IMR-90 (cell line): ENCODE measurements around the gene SLC9A3. TPM values are rescaled to one million over a fixed set of nuclear protein-coding genes. Genes with fewer than 3 reads are reported as not detected.

Experiments used
- ATAC-seq: fragments of 200-7000 bp; cut with Tn5 transposase; 2 replicates; pipeline ENCODE4 v1.9.1; 2020; ENCODE audit warnings: low read depth, mild to moderate bottlenecking, moderate library complexity
- BruUV-seq: library from RNA; stranded (reverse); fragments of 400-500 nt; replicated peaks from 2 replicates; lab custom pipeline; 2021; lab: Mats Ljungman, UMichigan
- CTCF ChIA-PET: fragments of 300-600 bp; formaldehyde crosslinking; extraction: SDS; loops from one replicate; lab custom pipeline; 2021; ENCODE audit warnings: antibody characterized with exemption; lab: Yijun Ruan, JAX
- POLR2A ChIA-PET: fragments of 300-600 bp; sonication (Branson Sonifier 250); formaldehyde crosslinking; loops from one replicate; lab custom pipeline; 2022; ENCODE audit warnings: antibody characterized with exemption; ENCODE audit not compliant: unreplicated experiment; lab: Charles Lee
- DNase-seq: peaks from one replicate; pipeline ENCODE4 v3.0.0; 2013
- H2AFZ ChIP-seq: replicated peaks from 2 replicates; pipeline ENCODE3; 2013; ENCODE audit warnings: low read length, mild to moderate bottlenecking; ENCODE audit not compliant: poor library complexity
- H2AK5ac ChIP-seq: 2 replicates; pipeline ENCODE4 v1.6.1; 2013; ENCODE audit warnings: low read depth, low read length, inconsistent platforms
- H2AK9ac ChIP-seq: replicated peaks from 2 replicates; pipeline ENCODE3; 2013; ENCODE audit warnings: mild to moderate bottlenecking, low read depth, low read length, moderate library complexity; ENCODE audit not compliant: poor library complexity
- H2BK120ac ChIP-seq: 2 replicates; pipeline ENCODE4 v1.6.1; 2013; ENCODE audit warnings: low read depth, low read length, inconsistent platforms
- H2BK15ac ChIP-seq: 3 replicates; pipeline ENCODE4 v1.6.1; 2013; ENCODE audit warnings: low read depth, low read length, inconsistent platforms
- H2BK20ac ChIP-seq: 2 replicates; pipeline ENCODE4 v1.6.1; 2013; ENCODE audit warnings: low read depth, mild to moderate bottlenecking, inconsistent platforms, low read length, moderate library complexity
- H2BK5ac ChIP-seq: 2 replicates; pipeline ENCODE4 v1.6.1; 2013; ENCODE audit warnings: mild to moderate bottlenecking, low read depth, low read length, inconsistent platforms; ENCODE audit not compliant: poor library complexity, severe bottlenecking
- H3K14ac ChIP-seq: replicated peaks from 2 replicates; pipeline ENCODE4 v1.6.1; 2013; ENCODE audit warnings: low read depth, low read length, inconsistent platforms
- H3K18ac ChIP-seq: 2 replicates; pipeline ENCODE4 v1.6.1; 2013; ENCODE audit warnings: low read depth, low read length, control low read depth
- H3K23ac ChIP-seq: 2 replicates; pipeline ENCODE4 v1.6.1; 2013; ENCODE audit warnings: low read depth, low read length, inconsistent platforms
- H3K27ac ChIP-seq: 2 replicates; pipeline ENCODE4 v1.5.1; 2013; ENCODE audit warnings: mild to moderate bottlenecking, control low read depth, low read length; ENCODE audit not compliant: insufficient read depth
- H3K27me3 ChIP-seq: 2 replicates; pipeline ENCODE4 v1.6.1; 2013; ENCODE audit warnings: low read length; ENCODE audit not compliant: control insufficient read depth, insufficient read depth
- H3K36me3 ChIP-seq: 2 replicates; pipeline ENCODE4 v1.6.1; 2013; ENCODE audit warnings: low read length, mixed read lengths; ENCODE audit not compliant: control insufficient read depth, insufficient read depth
- H3K4ac ChIP-seq: 2 replicates; pipeline ENCODE4 v1.6.1; 2013; ENCODE audit warnings: low read depth, low read length, inconsistent platforms
- H3K4me1 ChIP-seq: 2 replicates; pipeline ENCODE4 v1.6.1; 2013; ENCODE audit warnings: low read length, mixed read lengths; ENCODE audit not compliant: control insufficient read depth, insufficient read depth
- H3K4me2 ChIP-seq: 2 replicates; pipeline ENCODE4 v1.6.1; 2013; ENCODE audit warnings: low read depth, mild to moderate bottlenecking, control low read depth, low read length, moderate library complexity
- H3K4me3 ChIP-seq: 2 replicates; pipeline ENCODE4 v1.5.1; 2013; ENCODE audit warnings: low read depth, mild to moderate bottlenecking, control low read depth, low read length, moderate library complexity; ENCODE audit not compliant: insufficient read depth
- H3K56ac ChIP-seq: 2 replicates; pipeline ENCODE4 v1.6.1; 2013; ENCODE audit warnings: low read length, inconsistent platforms; ENCODE audit not compliant: insufficient read depth; ENCODE audit errors: extremely low read depth
- H3K79me1 ChIP-seq, 2 experiments: 2 replicates each; pipeline ENCODE4 v1.6.1; 2013; ENCODE audit warnings: low read length in 2 of 2, inconsistent platforms in 1 of 2, low read depth in 1 of 2
- H3K9ac ChIP-seq: 2 replicates; pipeline ENCODE4 v1.6.1; 2013; ENCODE audit warnings: low read depth, low read length, control low read depth
- H3K9me1 ChIP-seq: 2 replicates; pipeline ENCODE4 v1.6.1; 2013; ENCODE audit warnings: low read length, inconsistent platforms; ENCODE audit not compliant: insufficient read depth
- H3K9me3 ChIP-seq: 2 replicates; pipeline ENCODE4 v1.6.1; 2013; ENCODE audit warnings: low read length; ENCODE audit not compliant: control insufficient read depth, insufficient read depth
- H4K20me1 ChIP-seq: 2 replicates; pipeline ENCODE4 v1.6.1; 2013; ENCODE audit warnings: low read length, inconsistent platforms; ENCODE audit not compliant: insufficient read depth
- H4K5ac ChIP-seq: 2 replicates; pipeline ENCODE4 v1.6.1; 2013; ENCODE audit warnings: mild to moderate bottlenecking, low read depth, low read length, control low read depth
- H4K8ac ChIP-seq, 2 experiments: 2 replicates each; pipeline ENCODE4 v1.6.1; 2013; ENCODE audit warnings: low read depth in 2 of 2, low read length in 2 of 2, control low read depth in 1 of 2, inconsistent platforms in 1 of 2
- H4K91ac ChIP-seq: 2 replicates; pipeline ENCODE4 v1.6.1; 2013; ENCODE audit warnings: low read depth, low read length, inconsistent platforms; ENCODE audit not compliant: insufficient read depth
- BHLHE40 ChIP-seq: fragments of 150-350 bp; IDR thresholded peaks from 2 replicates; pipeline ENCODE4 v1.6.1; 2016; ENCODE audit warnings: mild to moderate bottlenecking, low read depth, low read length
- CEBPB ChIP-seq: IDR thresholded peaks from 2 replicates; pipeline ENCODE4 v1.6.1; 2012; ENCODE audit warnings: low read depth, low read length, improper control_type of control experiment
- WGBS, 2 experiments: methylation state at CpG; one replicate each; pipeline versions ENCODE4 v1.1.5 to v1.1.7; 2013; ENCODE audit warnings: missing lambda C conversion rate in 2 of 2; ENCODE audit not compliant: insufficient read length in 1 of 2; ENCODE audit errors: extremely low coverage in 2 of 2; 5-methylcytosine and 5-hydroxymethylcytosine counted together
- dilution Hi-C: fragments of 300-500 bp; cut with HindIII; formaldehyde crosslinking; loops from one replicate; pipeline ENCODE4 v1.14.3; 2018; ENCODE audit warnings: low sequenced_read_pairs; ENCODE audit not compliant: unreplicated experiment
- in situ Hi-C: fragments of 300-500 bp; cut with MboI; formaldehyde crosslinking; loops from 3 replicates; pipeline ENCODE4 v1.14.3; 2019; ENCODE audit warnings: low sequenced_read_pairs, inconsistent platforms, mixed read lengths
- intact Hi-C: fragments of 100-400 bp; cut with micrococcal nuclease; formaldehyde crosslinking; loops from 2 replicates; pipeline ENCODE4 v1.10.0; 2022
- polyA plus RNA-seq, 3 experiments: library from polyadenylated mRNA; depleted of rRNA; stranded (reverse); fragments of >200 nt; gene quantifications; 2 replicates each; pipeline ENCODE4 v1.2.3, GENCODE V29; 2012; ENCODE audit warnings: low replicate concordance in 1 of 3
- total RNA-seq: library from RNA; depleted of rRNA; stranded (reverse); fragments of >200 nt; gene quantifications from 2 replicates; pipeline ENCODE4 v1.2.3, GENCODE V29; 2012

The SLC9A3 gene
- total and polyA plus RNA-seq, 2 of the 4 experiments (the other 2 are of a cell fraction): 0.72 to 1.5 TPM

GRCh38 chr5:546376-546908 lies 22.2 kb upstream of the SLC9A3 start:
- no peaks in the 10 kb centered on the region for H3K9me1 ChIP-seq
- H4K91ac ChIP-seq: no peak overlapping the region
- intact Hi-C loops: no loop called here
- no peak overlapping the region for H2AK9ac ChIP-seq
- H3K4me1 ChIP-seq: peaks cover 3% of the 10 kb centered on the region; the same call in 1 of the 2 replicates
- 83% methylated on average over 6 of the region's 14 CpGs; no CpG with 5 or more reads in 1 of the 2 experiments for WGBS, 2 experiments
- H3K36me3 ChIP-seq: no peaks in the 10 kb centered on the region
- H2BK20ac ChIP-seq: no peak overlapping the region
- no peak overlapping the region for H3K4ac ChIP-seq
- no peak overlapping the region for H2BK15ac ChIP-seq
- no peak overlapping the region for H2AFZ ChIP-seq
- no peak overlapping the region for H3K4me3 ChIP-seq
- H3K27ac ChIP-seq: no peak overlapping the region
- TF ChIP-seq CEBPB (0 out of 2 replicates have a peak, but pooled peaks have one; percentile 15), BHLHE40 (no peak)
- H3K23ac ChIP-seq: no peak overlapping the region
- peaks cover 8% of the 10 kb centered on the region for H3K27me3 ChIP-seq
- H2BK120ac ChIP-seq: no peak overlapping the region
- no peak overlapping the region for H4K5ac ChIP-seq
- no peak overlapping the region for H4K8ac ChIP-seq
- no TSS peak for BruUV-seq
- dilution Hi-C loops: no loop called here
- no peak overlapping the region for H2BK5ac ChIP-seq
- no peak for DNase-seq
- H3K79me1 ChIP-seq: no peaks in the 10 kb centered on the region
- no peak overlapping the region for H3K56ac ChIP-seq
- ChIA-PET CTCF (no interaction called here), POLR2A (no interaction called here)
- no peaks in the 10 kb centered on the region for H4K20me1 ChIP-seq
- H3K9ac ChIP-seq: no peak overlapping the region
- H3K14ac ChIP-seq: no peak overlapping the region
- ATAC-seq: no peak
- H2AK5ac ChIP-seq: no peak overlapping the region
- H3K4me2 ChIP-seq: no peak overlapping the region
- H3K9me3 ChIP-seq: peaks cover 2% of the 10 kb centered on the region; the same call in 1 of the 2 replicates
- in situ Hi-C loops: no loop called here
- H3K18ac ChIP-seq: no peak overlapping the region
